ENCODE measurements around the gene ZSCAN32. TPM values are rescaled to one million over a fixed set of nuclear protein-coding genes. Genes with fewer than 3 reads are reported as not detected.

Gene ZSCAN32
- total RNA-seq (2022; extraction: Qiagen RNA extraction): 11.3 to 21.0 TPM (median 14.1 TPM) in 5 replicates

DNA sequence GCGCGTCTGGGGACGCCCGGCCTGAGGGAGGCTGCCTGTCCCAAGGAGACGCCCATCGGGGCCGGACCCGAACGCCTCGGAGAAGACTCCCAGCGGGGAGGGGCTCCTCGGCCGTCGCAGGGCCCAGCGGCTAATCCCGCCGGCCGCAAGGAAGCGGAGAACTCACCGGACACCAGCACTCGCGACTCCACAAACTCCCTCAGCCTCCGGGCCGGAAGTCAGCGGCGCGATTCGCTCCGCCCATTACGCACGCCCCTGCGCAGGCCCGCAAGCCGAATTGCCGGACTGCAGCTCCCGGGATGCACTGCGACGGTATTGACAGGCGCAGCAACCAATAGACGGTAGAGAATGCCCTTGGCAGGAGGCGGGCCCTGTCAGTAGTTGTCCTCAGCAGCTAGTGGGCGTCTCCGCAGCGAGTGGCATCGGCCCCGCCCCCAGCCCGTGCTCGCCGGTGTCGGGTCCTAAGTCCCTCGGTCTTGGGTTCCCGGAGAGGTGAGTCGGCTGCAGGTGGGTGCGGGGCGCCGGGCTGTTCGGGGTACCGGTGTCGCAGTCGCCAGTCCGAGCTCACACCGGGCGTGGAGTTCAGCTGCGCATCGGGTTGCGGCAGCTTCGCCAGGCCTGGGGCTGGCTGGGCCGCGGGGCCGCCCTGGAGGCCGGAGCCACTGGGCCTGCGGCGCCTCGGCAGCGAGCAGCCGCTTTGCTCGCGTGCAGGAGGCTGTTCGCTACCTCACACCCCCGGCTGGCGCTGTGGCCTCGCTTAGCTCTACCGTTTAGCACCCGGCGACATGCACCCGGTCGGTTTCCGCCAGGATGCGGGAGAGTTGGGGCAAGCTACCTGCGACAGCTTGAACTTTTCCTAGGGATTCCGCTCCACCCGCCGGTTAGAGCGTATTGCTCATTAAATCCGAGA is at the start of gene ZSCAN32, which contains the start of gene ZNF174:
TSS of gene ZSCAN32 (minus strand) at position 226 of the 910 bp plus-strand sequence. CDS start 3,447 bp downstream, outside the sequence.
TSS of gene ZNF174 (plus strand) at position 437 of the 910 bp plus-strand sequence. CDS start 790 bp downstream, outside the sequence.

DNA sequence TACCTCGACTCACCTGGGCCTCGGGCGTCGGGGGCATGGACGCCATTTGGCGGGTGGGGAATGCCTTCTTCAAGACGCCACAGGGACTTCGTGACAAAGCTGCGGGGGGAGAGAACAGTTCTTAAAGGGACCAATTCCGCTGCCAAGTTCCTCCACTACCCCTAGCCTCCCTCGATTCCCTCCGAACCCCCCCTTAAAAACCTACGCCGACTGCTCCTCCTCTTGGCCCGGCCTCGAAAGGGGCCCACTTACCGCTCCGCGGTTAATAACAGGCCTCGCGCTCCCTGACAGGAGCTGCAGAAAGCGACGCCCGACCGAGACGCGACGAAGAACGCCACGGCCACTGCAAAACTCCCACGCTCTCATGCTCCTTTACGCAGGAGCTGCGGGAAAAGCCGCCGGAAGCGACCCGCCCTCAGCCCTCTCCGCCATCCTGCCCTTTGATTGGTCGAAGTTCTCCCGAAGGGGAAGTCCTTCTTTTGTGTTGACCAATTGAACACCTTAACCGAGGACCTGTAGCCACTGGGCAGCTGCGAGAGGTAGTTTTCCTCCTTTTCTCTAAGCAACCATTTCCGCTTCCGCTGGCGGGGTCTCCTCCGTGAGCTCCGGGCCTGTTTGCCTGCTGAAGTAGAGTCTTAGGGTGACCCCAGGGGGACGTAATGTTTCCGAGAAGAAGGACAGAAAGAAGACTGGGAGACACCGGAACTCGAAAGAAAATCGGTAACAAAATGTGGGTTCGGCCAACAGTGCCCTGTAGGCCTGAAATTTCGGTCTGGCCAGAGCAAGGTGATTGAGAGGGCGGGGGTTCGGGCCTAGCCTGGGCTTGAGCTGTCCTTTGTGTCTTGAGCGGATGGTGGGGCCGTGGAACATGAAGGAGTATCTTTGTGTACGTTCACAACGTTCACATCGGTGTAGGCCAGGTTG is 42.6 kb upstream of the ZSCAN32 start, which contains the start of the genes NAA60 and ZNF597:
TSS of gene NAA60 (plus strand) at position 573 of the 924 bp plus-strand sequence. CDS start 32,548 bp downstream, outside the sequence.
TSS of gene ZNF597 (minus strand) at position 397 of the 924 bp plus-strand sequence. CDS start at position 46, 351 bp downstream.

DNA sequence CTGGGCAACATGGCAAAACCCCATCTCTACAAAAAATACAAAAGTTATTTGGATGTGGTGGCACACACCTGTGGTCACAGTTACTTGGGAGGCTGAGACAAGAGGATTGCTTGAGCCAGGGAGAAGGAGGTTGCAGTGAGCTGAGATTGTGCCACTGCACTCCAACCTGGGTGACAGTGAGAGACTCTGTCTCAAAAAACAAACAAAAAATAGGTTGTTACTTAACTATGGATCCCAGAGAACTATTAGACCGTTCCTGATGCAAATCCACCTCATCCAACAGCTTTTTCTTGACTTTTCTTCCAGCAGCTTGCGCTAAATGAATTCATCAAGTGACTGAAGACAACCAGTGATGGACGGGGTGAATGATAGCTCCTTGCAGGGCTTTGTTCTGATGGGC is 45.2 kb downstream of the ZSCAN32 start, which contains the start of gene OR2C1:
TSS of gene OR2C1 (plus strand) at position 301 of the 400 bp plus-strand sequence. CDS start at position 353, 52 bp downstream.

Other genes starting within 250 kb of the ZSCAN32 start
- gene OR1F1, start 212.8 kb downstream of the ZSCAN32 start, total RNA-seq (2022; extraction: Qiagen RNA extraction): 0.15 to 0.44 TPM (median 0.31 TPM) in 5 replicates
- gene ZNF200, start 165.8 kb downstream of the ZSCAN32 start, total RNA-seq (2022; extraction: Qiagen RNA extraction): 7.8 to 9.8 TPM (median 8.3 TPM) in 5 replicates
- gene MEFV, start 144.4 kb downstream of the ZSCAN32 start, total RNA-seq (2022; extraction: Qiagen RNA extraction): 0.02 to 0.09 TPM (median 0.03 TPM) in 3 of 5 replicates, not detected in the others
- 34.7 to 46.2 TPM (median 35.1 TPM) in 5 replicates for gene ZNF263, start 117.5 kb downstream of the ZSCAN32 start, total RNA-seq (2022; extraction: Qiagen RNA extraction)
- gene TIGD7, start 95.6 kb downstream of the ZSCAN32 start, total RNA-seq (2022; extraction: Qiagen RNA extraction): 0.79 to 1.5 TPM (median 1.2 TPM) in 5 replicates
- gene ZNF75A, start 95.5 kb downstream of the ZSCAN32 start, total RNA-seq (2022; extraction: Qiagen RNA extraction): 8.4 to 13.0 TPM (median 9.9 TPM) in 5 replicates
- gene OR2C1, start 45.1 kb downstream of the ZSCAN32 start, total RNA-seq (2022; extraction: Qiagen RNA extraction): not detected in 5 replicates
- gene ZNF174, start 211 bp upstream of the ZSCAN32 start, total RNA-seq (2022; extraction: Qiagen RNA extraction): 11.5 to 14.2 TPM (median 13.0 TPM) in 5 replicates
- 0.91 to 1.3 TPM (median 1.1 TPM) in 5 replicates for gene ZNF597, start 42.5 kb upstream of the ZSCAN32 start, total RNA-seq (2022; extraction: Qiagen RNA extraction)
- gene NAA60, start 42.7 kb upstream of the ZSCAN32 start, total RNA-seq (2022; extraction: Qiagen RNA extraction): 48.2 to 53.0 TPM (median 51.5 TPM) in 5 replicates
- gene C16orf90, start 94.5 kb upstream of the ZSCAN32 start, total RNA-seq (2022; extraction: Qiagen RNA extraction): not detected in 5 replicates
- gene CLUAP1, start 100.0 kb upstream of the ZSCAN32 start, total RNA-seq (2022; extraction: Qiagen RNA extraction): 17.6 to 19.9 TPM (median 18.9 TPM) in 5 replicates
- gene NLRC3, start 176.4 kb upstream of the ZSCAN32 start, total RNA-seq (2022; extraction: Qiagen RNA extraction): 0.01 to 0.03 TPM in 2 of 5 replicates, not detected in the others
- gene SLX4, start 210.6 kb upstream of the ZSCAN32 start, total RNA-seq (2022; extraction: Qiagen RNA extraction): 4.3 to 5.5 TPM (median 4.9 TPM) in 5 replicates